HG03159 (cell line): ENCODE measurements around the gene KRTAP10-8.
"Not testable (repeated sequence)": the region's sequence is repeated elsewhere in the genome, so short reads cannot be mapped to it uniquely, and the experiment has no call there.

Source experiments
- ATAC-seq: cut with Tn5 transposase; IDR thresholded peaks from one replicate; pipeline ENCODE4 v1.9.1; 2021; ENCODE audit warnings: mild to moderate bottlenecking, moderate library complexity; ENCODE audit not compliant: unreplicated experiment

The KRTAP10-8 gene

GRCh38 chr21:44598061-44598460 lies 13.8 kb upstream of the KRTAP10-8 start:
- no peak for ATAC-seq

- ATAC-seq: no peak
Observed at GRCh38 chr21:44599264-44600029, 12.4 kb upstream of the KRTAP10-8 start.

GRCh38 chr21:44600118-44600978 lies 11.5 kb upstream of the KRTAP10-8 start, which contains the start of gene KRTAP10-7:
KRTAP10-7 (plus strand) TSS chr21:44600597; CDS start chr21:44600622, 25 bp downstream.
- not testable (repeated sequence) for ATAC-seq

GRCh38 chr21:44601091-44601490 lies 10.8 kb upstream of the KRTAP10-8 start:
- not testable (repeated sequence) for ATAC-seq

- ATAC-seq: no peak
Observed at GRCh38 chr21:44601596-44602462, 10.1 kb upstream of the KRTAP10-8 start.

- ATAC-seq: no peak
Observed at GRCh38 chr21:44602463-44602850, 9.4 kb upstream of the KRTAP10-8 start.

- no peak for ATAC-seq
Observed at GRCh38 chr21:44603109-44603875, 8.6 kb upstream of the KRTAP10-8 start.

- no peak for ATAC-seq
Observed at GRCh38 chr21:44603911-44604310, 8.0 kb upstream of the KRTAP10-8 start.

- ATAC-seq: no peak
Observed at GRCh38 chr21:44606495-44606894, 5.4 kb upstream of the KRTAP10-8 start.

GRCh38 chr21:44609193-44609592 lies 2.7 kb upstream of the KRTAP10-8 start:
- ATAC-seq: no peak

- not testable (repeated sequence) for ATAC-seq
Observed at GRCh38 chr21:44610157-44610843, 1.6 kb upstream of the KRTAP10-8 start.

GRCh38 chr21:44611551-44611950 lies 328 bp upstream of the KRTAP10-8 start:
- no peak for ATAC-seq

GRCh38 chr21:44612669-44613229 lies 870 bp downstream of the KRTAP10-8 start:
- no peak for ATAC-seq

- ATAC-seq: no peak
Observed at GRCh38 chr21:44613386-44614155, 1.7 kb downstream of the KRTAP10-8 start.

- ATAC-seq: no peak
Observed at GRCh38 chr21:44614161-44614631, 2.3 kb downstream of the KRTAP10-8 start.

GRCh38 chr21:44614961-44615391 lies 3.1 kb downstream of the KRTAP10-8 start:
- ATAC-seq: no peak

GRCh38 chr21:44615466-44615865 lies 3.6 kb downstream of the KRTAP10-8 start:
- no peak for ATAC-seq

GRCh38 chr21:44615911-44616590 lies 4.2 kb downstream of the KRTAP10-8 start:
- ATAC-seq: no peak
